ENCODE results near the gene KIAA0513.

GRCh38 chr16:85134789-85135142 is 107.2 kb downstream of the KIAA0513 start:
- TF ChIP-seq, protein P1, sequence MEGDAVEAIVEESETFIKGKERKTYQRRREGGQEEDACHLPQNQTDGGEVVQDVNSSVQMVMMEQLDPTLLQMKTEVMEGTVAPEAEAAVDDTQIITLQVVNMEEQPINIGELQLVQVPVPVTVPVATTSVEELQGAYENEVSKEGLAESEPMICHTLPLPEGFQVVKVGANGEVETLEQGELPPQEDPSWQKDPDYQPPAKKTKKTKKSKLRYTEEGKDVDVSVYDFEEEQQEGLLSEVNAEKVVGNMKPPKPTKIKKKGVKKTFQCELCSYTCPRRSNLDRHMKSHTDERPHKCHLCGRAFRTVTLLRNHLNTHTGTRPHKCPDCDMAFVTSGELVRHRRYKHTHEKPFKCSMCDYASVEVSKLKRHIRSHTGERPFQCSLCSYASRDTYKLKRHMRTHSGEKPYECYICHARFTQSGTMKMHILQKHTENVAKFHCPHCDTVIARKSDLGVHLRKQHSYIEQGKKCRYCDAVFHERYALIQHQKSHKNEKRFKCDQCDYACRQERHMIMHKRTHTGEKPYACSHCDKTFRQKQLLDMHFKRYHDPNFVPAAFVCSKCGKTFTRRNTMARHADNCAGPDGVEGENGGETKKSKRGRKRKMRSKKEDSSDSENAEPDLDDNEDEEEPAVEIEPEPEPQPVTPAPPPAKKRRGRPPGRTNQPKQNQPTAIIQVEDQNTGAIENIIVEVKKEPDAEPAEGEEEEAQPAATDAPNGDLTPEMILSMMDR (IDR thresholded peaks at IDR 0.05): no peak
- TF ChIP-seq POLR2A (IDR thresholded peaks at IDR 0.05) (no peak), EP300 (IDR thresholded peaks at IDR 0.05) (no peak)

Measured in tibial nerve (tissue), 4 donors.